Osteoblast (primary cell): ENCODE data around the gene SH2B3. TPM values are rescaled to one million over a fixed set of nuclear protein-coding genes. Genes with fewer than 3 reads are reported as not detected.

Experiments
- DNase-seq: peaks from one replicate; pipeline ENCODE4 v3.0.0; 2011; ENCODE audit warnings: low spot score, mixed read lengths; ENCODE audit not compliant: insufficient read length; ENCODE audit errors: missing footprints
- H2AFZ ChIP-seq: 2 replicates; pipeline ENCODE4 v1.6.0; 2011; ENCODE audit warnings: mild to moderate bottlenecking, low read length
- H3K27ac ChIP-seq: 2 replicates; pipeline ENCODE4 v1.5.1; 2011; ENCODE audit warnings: mild to moderate bottlenecking, low read depth, low read length, moderate library complexity
- H3K27me3 ChIP-seq: 2 replicates; pipeline ENCODE4 v1.6.0; 2012; ENCODE audit warnings: mild to moderate bottlenecking, control low read depth, inconsistent platforms, low read length, moderate library complexity; ENCODE audit not compliant: insufficient read depth
- H3K36me3 ChIP-seq: 2 replicates; pipeline ENCODE4 v1.5.1; 2011; ENCODE audit warnings: mild to moderate bottlenecking, low read length, control low read depth, moderate library complexity; ENCODE audit not compliant: insufficient read depth
- H3K4me1 ChIP-seq: 2 replicates; pipeline ENCODE4 v1.5.1; 2011; ENCODE audit warnings: mild to moderate bottlenecking, low read length, control low read depth, moderate library complexity; ENCODE audit not compliant: insufficient read depth
- H3K4me2 ChIP-seq: 2 replicates; pipeline ENCODE4 v1.6.0; 2011; ENCODE audit warnings: mild to moderate bottlenecking, low read length; ENCODE audit not compliant: insufficient read depth
- H3K4me3 ChIP-seq: fragments of 200-600 bp; sonication (generic); 3 replicates; pipeline ENCODE4 v1.5.1; 2012; ENCODE audit warnings: mild to moderate bottlenecking, low read length, inconsistent platforms; ENCODE audit not compliant: insufficient read depth
- H3K79me2 ChIP-seq: 2 replicates; pipeline ENCODE4 v1.6.0; 2012; ENCODE audit warnings: mild to moderate bottlenecking, low read length, control low read depth, inconsistent platforms; ENCODE audit not compliant: insufficient read depth
- H3K9me3 ChIP-seq: 2 replicates; pipeline ENCODE4 v1.5.1; 2011; ENCODE audit warnings: low read depth, low read length, control low read depth
- H4K20me1 ChIP-seq: 2 replicates; pipeline ENCODE4 v1.6.0; 2012; ENCODE audit warnings: mild to moderate bottlenecking, low read length, control low read depth; ENCODE audit not compliant: insufficient read depth
- total RNA-seq: library from RNA; depleted of rRNA; stranded (reverse); fragments of >200 nt; gene quantifications from 2 replicates; pipeline ENCODE4 v1.2.3, GENCODE V29; 2012
- TF ChIP-seq, protein P1 (sequence below): IDR thresholded peaks from 2 replicates; pipeline ENCODE4 v1.5.1; 2011; ENCODE audit warnings: mild to moderate bottlenecking, low read depth, low read length, moderate library complexity; ENCODE audit errors: extremely low read depth

The SH2B3 gene
- total RNA-seq, 1 donor = 51.4 TPM

DNA sequence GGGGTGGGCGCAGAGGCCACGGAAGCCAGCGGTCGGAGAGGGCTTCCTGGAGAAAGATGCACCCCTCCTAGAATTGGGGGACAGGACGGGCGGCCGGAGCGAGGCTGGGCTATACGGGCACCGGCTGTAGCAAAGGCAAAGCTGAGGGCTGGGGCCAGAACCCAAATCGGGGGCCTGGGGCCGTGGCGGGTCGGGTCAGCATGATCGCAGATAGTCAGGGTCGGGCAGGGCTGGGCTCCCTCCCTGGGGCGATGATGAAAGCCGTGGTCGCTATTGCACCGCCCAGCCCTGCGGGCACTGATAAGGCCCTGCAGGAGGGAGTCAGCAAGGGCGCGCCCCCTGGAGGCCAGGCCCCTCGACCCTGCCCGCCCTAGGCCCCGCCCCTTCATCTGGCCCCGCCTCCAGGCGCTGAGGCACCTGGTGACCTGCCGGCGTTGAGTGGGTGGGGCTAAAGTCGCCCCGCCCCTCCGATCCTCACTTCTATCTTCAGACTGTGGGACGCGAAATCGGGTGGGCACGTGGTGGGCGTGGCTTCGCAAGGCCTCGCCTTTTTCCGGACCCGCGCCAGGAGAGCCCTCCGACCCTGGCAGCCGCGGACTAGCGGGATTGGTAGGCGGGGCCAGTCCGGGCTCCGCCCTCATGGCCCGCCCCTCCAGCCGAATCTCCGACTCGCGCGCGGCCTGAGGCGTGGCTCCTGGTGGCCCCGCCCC lies 419 bp upstream of the SH2B3 start:
- TF ChIP-seq, protein P1, sequence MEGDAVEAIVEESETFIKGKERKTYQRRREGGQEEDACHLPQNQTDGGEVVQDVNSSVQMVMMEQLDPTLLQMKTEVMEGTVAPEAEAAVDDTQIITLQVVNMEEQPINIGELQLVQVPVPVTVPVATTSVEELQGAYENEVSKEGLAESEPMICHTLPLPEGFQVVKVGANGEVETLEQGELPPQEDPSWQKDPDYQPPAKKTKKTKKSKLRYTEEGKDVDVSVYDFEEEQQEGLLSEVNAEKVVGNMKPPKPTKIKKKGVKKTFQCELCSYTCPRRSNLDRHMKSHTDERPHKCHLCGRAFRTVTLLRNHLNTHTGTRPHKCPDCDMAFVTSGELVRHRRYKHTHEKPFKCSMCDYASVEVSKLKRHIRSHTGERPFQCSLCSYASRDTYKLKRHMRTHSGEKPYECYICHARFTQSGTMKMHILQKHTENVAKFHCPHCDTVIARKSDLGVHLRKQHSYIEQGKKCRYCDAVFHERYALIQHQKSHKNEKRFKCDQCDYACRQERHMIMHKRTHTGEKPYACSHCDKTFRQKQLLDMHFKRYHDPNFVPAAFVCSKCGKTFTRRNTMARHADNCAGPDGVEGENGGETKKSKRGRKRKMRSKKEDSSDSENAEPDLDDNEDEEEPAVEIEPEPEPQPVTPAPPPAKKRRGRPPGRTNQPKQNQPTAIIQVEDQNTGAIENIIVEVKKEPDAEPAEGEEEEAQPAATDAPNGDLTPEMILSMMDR = peak; percentile 34
- peak; percentile 98 for DNase-seq
- H3K27ac ChIP-seq = no peak overlapping the region
- H3K79me2 ChIP-seq = peaks cover 43% of the 10 kb centered on the region
- H3K4me3 ChIP-seq = peak overlapping the region; percentile 93
- peaks cover 27% of the 10 kb centered on the region for H4K20me1 ChIP-seq
- peaks cover 37% of the 10 kb centered on the region for H3K4me1 ChIP-seq
- H2AFZ ChIP-seq = peak overlapping the region; percentile 39
- H3K9me3 ChIP-seq = no peaks in the 10 kb centered on the region
- H3K27me3 ChIP-seq = no peaks in the 10 kb centered on the region
- H3K4me2 ChIP-seq = peak overlapping the region; percentile 75
- H3K36me3 ChIP-seq = peaks cover 9% of the 10 kb centered on the region

DNA sequence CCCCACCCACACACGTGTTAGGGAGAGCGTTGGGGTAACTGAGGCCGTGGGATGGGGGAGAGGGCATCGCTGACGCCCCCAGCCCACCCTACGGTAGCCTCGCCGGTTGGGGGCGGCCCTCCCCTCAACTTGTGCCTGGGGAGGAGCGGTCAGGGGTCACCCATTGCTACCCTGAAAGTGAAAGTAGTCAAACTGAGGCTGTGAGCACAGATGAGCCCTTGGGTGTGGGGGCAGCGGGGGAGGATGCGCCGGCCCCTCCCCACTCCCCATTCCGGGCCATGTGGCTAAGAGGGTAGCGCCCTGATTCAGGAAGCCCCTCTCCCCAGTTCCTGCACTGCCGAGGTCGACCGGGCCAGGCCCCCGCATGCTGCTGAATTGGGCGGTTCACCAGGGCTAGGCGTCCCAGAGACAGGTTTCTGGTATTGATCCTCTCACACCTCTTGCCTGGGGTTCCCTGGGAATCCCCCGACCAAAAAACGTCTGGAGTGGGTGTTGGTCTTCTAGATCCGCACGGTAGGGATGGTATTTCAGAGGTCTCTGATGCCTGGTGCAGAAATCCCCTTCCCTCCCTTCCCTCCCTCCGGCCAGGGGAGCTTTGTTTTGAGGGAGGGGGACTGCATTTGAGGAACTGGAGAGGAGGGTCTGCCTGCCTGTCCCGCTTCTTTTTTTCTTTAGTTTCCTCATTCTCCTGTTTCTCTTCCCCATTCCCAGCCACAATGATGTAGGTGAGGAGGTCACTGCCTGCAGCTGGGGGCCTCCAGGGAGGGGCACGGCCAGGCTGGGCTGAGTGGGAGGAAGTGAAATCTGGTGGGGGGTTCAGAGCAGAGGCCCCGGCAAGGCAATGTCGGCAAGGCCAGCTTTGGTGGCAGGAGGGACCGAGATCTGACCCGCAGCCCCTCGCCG lies 1.0 kb downstream of the SH2B3 start:
- H3K27ac ChIP-seq = peak overlapping the region; percentile 76
- H3K4me2 ChIP-seq = peak overlapping the region; percentile 93
- H3K9me3 ChIP-seq = no peaks in the 10 kb centered on the region
- H3K36me3 ChIP-seq = peaks cover 9% of the 10 kb centered on the region
- no peaks in the 10 kb centered on the region for H3K27me3 ChIP-seq
- peaks cover 52% of the 10 kb centered on the region for H3K4me1 ChIP-seq
- TF ChIP-seq, protein P1 = no peak
- H4K20me1 ChIP-seq = peaks cover 31% of the 10 kb centered on the region
- H3K4me3 ChIP-seq = peak overlapping the region; percentile 93
- peaks cover 57% of the 10 kb centered on the region for H3K79me2 ChIP-seq
- no peak overlapping the region for H2AFZ ChIP-seq
- peak; percentile 87 for DNase-seq

DNA sequence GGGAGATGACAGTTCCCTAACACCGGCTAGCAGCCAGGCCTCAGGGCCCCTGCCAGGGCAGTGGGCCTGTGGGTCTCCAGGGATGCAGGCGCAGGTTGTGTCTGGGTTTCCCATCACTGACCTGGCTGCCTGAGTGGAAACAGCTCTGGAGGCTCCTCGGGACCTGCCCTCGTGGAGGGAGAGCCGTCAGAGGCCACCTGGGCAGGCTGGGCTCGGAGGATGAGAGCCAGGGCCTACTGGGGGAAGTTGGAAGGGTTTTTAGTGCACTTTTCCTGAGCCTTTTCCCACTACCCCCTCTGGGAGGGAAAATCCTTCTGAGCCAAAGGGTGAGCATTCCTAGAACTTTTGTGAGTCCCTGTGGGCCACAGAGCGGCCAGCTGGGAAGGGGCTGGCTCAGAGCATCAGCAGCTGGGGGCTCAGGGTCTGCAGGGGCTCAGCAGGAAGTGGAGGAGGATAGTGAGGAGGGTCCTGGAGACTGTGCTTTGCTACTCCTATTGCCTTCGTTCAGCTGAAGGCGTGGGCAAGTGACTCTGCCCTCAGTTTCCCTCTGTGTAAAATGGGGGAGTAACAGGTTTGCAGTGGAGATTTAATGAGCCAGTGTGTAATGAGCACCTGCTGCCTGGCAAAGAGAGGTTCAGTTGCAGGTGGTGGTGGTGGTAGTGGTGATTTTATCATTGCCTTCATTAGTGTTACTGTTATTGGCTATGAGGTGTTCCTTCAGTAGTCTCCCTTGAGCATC lies 1.8 kb downstream of the SH2B3 start:
- Histone ChIP-seq H3K79me2 (peaks cover 65% of the 10 kb centered on the region), H3K36me3 (peaks cover 9% of the 10 kb centered on the region), H4K20me1 (peaks cover 31% of the 10 kb centered on the region), H3K4me2 (peak overlapping the region; percentile 93), H3K4me3 (peak overlapping the region; percentile 93), H3K9me3 (no peaks in the 10 kb centered on the region), H3K27ac (peak overlapping the region; percentile 76), H2AFZ (no peak overlapping the region), H3K27me3 (no peaks in the 10 kb centered on the region), H3K4me1 (peaks cover 60% of the 10 kb centered on the region)
- DNase-seq = peak; percentile 83
- TF ChIP-seq, protein P1 = no peak
